GM18867 (cell line): ENCODE data around the gene TNNI2.

Source experiments
- ATAC-seq: cut with Tn5 transposase; IDR thresholded peaks from one replicate; pipeline ENCODE4 v1.9.1; 2021; ENCODE audit warnings: mild to moderate bottlenecking, moderate library complexity; ENCODE audit not compliant: unreplicated experiment

TNNI2 gene

GRCh38 chr11:1857064-1857463 lies 18.3 kb downstream of the TNNI2 start:
- ATAC-seq, result no peak

- no peak for ATAC-seq
Observed at GRCh38 chr11:1858154-1858553, 19.4 kb downstream of the TNNI2 start.

- no peak for ATAC-seq
Observed at GRCh38 chr11:1858576-1858975, 19.8 kb downstream of the TNNI2 start.

GRCh38 chr11:1859004-1859403 lies 20.2 kb downstream of the TNNI2 start:
- no peak for ATAC-seq

GRCh38 chr11:1860108-1860507 lies 21.3 kb downstream of the TNNI2 start:
- ATAC-seq, result no peak

GRCh38 chr11:1861435-1862411 lies 22.9 kb downstream of the TNNI2 start:
- ATAC-seq, result no peak

- no peak for ATAC-seq
Observed at GRCh38 chr11:1862588-1863351, 24.0 kb downstream of the TNNI2 start.

GRCh38 chr11:1863352-1864216 lies 24.8 kb downstream of the TNNI2 start:
- ATAC-seq, result no peak

GRCh38 chr11:1864231-1864630 lies 25.4 kb downstream of the TNNI2 start:
- ATAC-seq, result no peak

- no peak for ATAC-seq
Observed at GRCh38 chr11:1864831-1865665, 26.3 kb downstream of the TNNI2 start.

GRCh38 chr11:1866226-1866625 lies 27.4 kb downstream of the TNNI2 start:
- no peak for ATAC-seq

- ATAC-seq, result no peak
Observed at GRCh38 chr11:1866776-1867175, 28.0 kb downstream of the TNNI2 start.

GRCh38 chr11:1867381-1867780 lies 28.6 kb downstream of the TNNI2 start:
- no peak for ATAC-seq

- ATAC-seq, result no peak
Observed at GRCh38 chr11:1868056-1868635, 29.4 kb downstream of the TNNI2 start.

- no peak for ATAC-seq
Observed at GRCh38 chr11:1868636-1869291, 30.0 kb downstream of the TNNI2 start.

- no peak for ATAC-seq
Observed at GRCh38 chr11:1869427-1870325, 30.9 kb downstream of the TNNI2 start.

- ATAC-seq, result no peak
Observed at GRCh38 chr11:1870326-1870696, 31.5 kb downstream of the TNNI2 start.
